Measurements from ENCODE around the gene APH1B. TPM values are rescaled to one million over a fixed set of nuclear protein-coding genes. Genes with fewer than 3 reads are reported as not detected.
A peak's percentile ranks its signal among the peaks of the same experiment; 100 is the strongest.
"Not testable (repeated sequence)": the region's sequence is repeated elsewhere in the genome, so short reads cannot be mapped to it uniquely, and the experiment has no call there.

Gene APH1B
- polyA plus RNA-seq, 1 donor: 17.6 TPM

- no peaks in the 10 kb centered on the region for H3K4me1 ChIP-seq (ENCODE audit: control insufficient read depth, insufficient read depth, low read length)
- DNase-seq: no peak
- WGBS (ENCODE audit: insufficient coverage, low lambda C conversion rate): 95% methylated on average over 2 of the region's 3 CpGs
- H3K36me3 ChIP-seq (ENCODE audit: control insufficient read depth, insufficient read depth, low read length): peaks cover 12% of the 10 kb centered on the region
- no peak overlapping the region for H3K4me3 ChIP-seq (ENCODE audit: low read length)
- H3K27ac ChIP-seq (ENCODE audit: low read length): no peak overlapping the region
- no peaks in the 10 kb centered on the region for H3K27me3 ChIP-seq (ENCODE audit: control insufficient read depth, insufficient read depth, low read length)
- no peaks in the 10 kb centered on the region for H3K9me3 ChIP-seq (ENCODE audit: control insufficient read depth, low read depth, low read length)
Observed at GRCh38 chr15:63310646-63311045, 33.2 kb downstream of the APH1B start.

- no peaks in the 10 kb centered on the region for H3K27me3 ChIP-seq (ENCODE audit: control insufficient read depth, insufficient read depth, low read length)
- no CpG with 5 or more reads among the region's 1 CpG for WGBS (ENCODE audit: insufficient coverage, low lambda C conversion rate)
- DNase-seq: no peak
Observed at GRCh38 chr15:63312286-63312685, 34.9 kb downstream of the APH1B start.

GRCh38 chr15:63313825-63314224 lies 36.4 kb downstream of the APH1B start:
- no peak for DNase-seq
- no peaks in the 10 kb centered on the region for H3K4me1 ChIP-seq (ENCODE audit: control insufficient read depth, insufficient read depth, low read length)
- no peak overlapping the region for H3K27ac ChIP-seq (ENCODE audit: low read length)
- no peaks in the 10 kb centered on the region for H3K9me3 ChIP-seq (ENCODE audit: control insufficient read depth, low read depth, low read length)
- 84% methylated on average over 2 of the region's 4 CpGs for WGBS (ENCODE audit: insufficient coverage, low lambda C conversion rate)
- H3K36me3 ChIP-seq (ENCODE audit: control insufficient read depth, insufficient read depth, low read length): no peaks in the 10 kb centered on the region
- H3K27me3 ChIP-seq (ENCODE audit: control insufficient read depth, insufficient read depth, low read length): no peaks in the 10 kb centered on the region
- H3K4me3 ChIP-seq (ENCODE audit: low read length): no peak overlapping the region

More at GRCh38 chr15:63312286-63312685, 34.9 kb downstream of the APH1B start:
- Histone ChIP-seq H3K4me3 (ENCODE audit: low read length) (no peak overlapping the region), H3K27ac (ENCODE audit: low read length) (no peak overlapping the region), H3K36me3 (ENCODE audit: control insufficient read depth, insufficient read depth, low read length) (no peaks in the 10 kb centered on the region), H3K9me3 (ENCODE audit: control insufficient read depth, low read depth, low read length) (no peaks in the 10 kb centered on the region), H3K4me1 (ENCODE audit: control insufficient read depth, insufficient read depth, low read length) (no peaks in the 10 kb centered on the region)

- Histone ChIP-seq H3K9me3 (ENCODE audit: control insufficient read depth, low read depth, low read length) (no peaks in the 10 kb centered on the region), H3K4me1 (ENCODE audit: control insufficient read depth, insufficient read depth, low read length) (no peaks in the 10 kb centered on the region), H3K36me3 (ENCODE audit: control insufficient read depth, insufficient read depth, low read length) (no peaks in the 10 kb centered on the region), H3K4me3 (ENCODE audit: low read length) (no peak overlapping the region), H3K27ac (ENCODE audit: low read length) (no peak overlapping the region), H3K27me3 (ENCODE audit: control insufficient read depth, insufficient read depth, low read length) (no peaks in the 10 kb centered on the region)
- WGBS (ENCODE audit: insufficient coverage, low lambda C conversion rate): no CpG with 5 or more reads among the region's 2 CpGs
- no peak for DNase-seq
Observed at GRCh38 chr15:63314409-63314808, 37.0 kb downstream of the APH1B start.

- Histone ChIP-seq H3K27ac (ENCODE audit: low read length) (no peak overlapping the region), H3K4me1 (ENCODE audit: control insufficient read depth, insufficient read depth, low read length) (no peaks in the 10 kb centered on the region), H3K27me3 (ENCODE audit: control insufficient read depth, insufficient read depth, low read length) (no peaks in the 10 kb centered on the region), H3K4me3 (ENCODE audit: low read length) (no peak overlapping the region), H3K9me3 (ENCODE audit: control insufficient read depth, low read depth, low read length) (peaks cover 4% of the 10 kb centered on the region), H3K36me3 (ENCODE audit: control insufficient read depth, insufficient read depth, low read length) (no peaks in the 10 kb centered on the region)
- no CpG with 5 or more reads among the region's 4 CpGs for WGBS (ENCODE audit: insufficient coverage, low lambda C conversion rate)
- DNase-seq: peak in 1 of 2 donors; percentile 9
Observed at GRCh38 chr15:63318344-63318743, 40.9 kb downstream of the APH1B start.

- Histone ChIP-seq H3K4me1 (ENCODE audit: control insufficient read depth, insufficient read depth, low read length) (no peaks in the 10 kb centered on the region), H3K9me3 (ENCODE audit: control insufficient read depth, low read depth, low read length) (peaks cover 4% of the 10 kb centered on the region), H3K36me3 (ENCODE audit: control insufficient read depth, insufficient read depth, low read length) (no peaks in the 10 kb centered on the region), H3K27me3 (ENCODE audit: control insufficient read depth, insufficient read depth, low read length) (no peaks in the 10 kb centered on the region), H3K4me3 (ENCODE audit: low read length) (no peak overlapping the region), H3K27ac (ENCODE audit: low read length) (no peak overlapping the region)
- DNase-seq: no peak
- WGBS (ENCODE audit: insufficient coverage, low lambda C conversion rate): 88% methylated on average over 1 of the region's 3 CpGs
Observed at GRCh38 chr15:63319065-63319464, 41.7 kb downstream of the APH1B start.

GRCh38 chr15:63320446-63320845 lies 43.0 kb downstream of the APH1B start:
- H3K9me3 ChIP-seq (ENCODE audit: control insufficient read depth, low read depth, low read length); H3K27ac ChIP-seq (ENCODE audit: low read length); H3K36me3 ChIP-seq (ENCODE audit: control insufficient read depth, insufficient read depth, low read length); H3K4me1 ChIP-seq (ENCODE audit: control insufficient read depth, insufficient read depth, low read length); DNase-seq; H3K4me3 ChIP-seq (ENCODE audit: low read length); H3K27me3 ChIP-seq (ENCODE audit: control insufficient read depth, insufficient read depth, low read length): not testable (repeated sequence)
- WGBS (ENCODE audit: insufficient coverage, low lambda C conversion rate): no CpG with 5 or more reads among the region's 10 CpGs

- H3K27ac ChIP-seq (ENCODE audit: low read length); H3K27me3 ChIP-seq (ENCODE audit: control insufficient read depth, insufficient read depth, low read length); H3K36me3 ChIP-seq (ENCODE audit: control insufficient read depth, insufficient read depth, low read length); H3K4me3 ChIP-seq (ENCODE audit: low read length); H3K9me3 ChIP-seq (ENCODE audit: control insufficient read depth, low read depth, low read length); DNase-seq; H3K4me1 ChIP-seq (ENCODE audit: control insufficient read depth, insufficient read depth, low read length): not testable (repeated sequence)
- no CpG with 5 or more reads among the region's 11 CpGs for WGBS (ENCODE audit: insufficient coverage, low lambda C conversion rate)
Observed at GRCh38 chr15:63320981-63321380, 43.6 kb downstream of the APH1B start.

- peaks cover 4% of the 10 kb centered on the region for H3K9me3 ChIP-seq (ENCODE audit: control insufficient read depth, low read depth, low read length)
- WGBS (ENCODE audit: insufficient coverage, low lambda C conversion rate): no CpG with 5 or more reads among the region's 29 CpGs
- H3K4me3 ChIP-seq (ENCODE audit: low read length): no peak overlapping the region
- DNase-seq: no peak
- H3K4me1 ChIP-seq (ENCODE audit: control insufficient read depth, insufficient read depth, low read length): no peaks in the 10 kb centered on the region
- no peaks in the 10 kb centered on the region for H3K27me3 ChIP-seq (ENCODE audit: control insufficient read depth, insufficient read depth, low read length)
- H3K36me3 ChIP-seq (ENCODE audit: control insufficient read depth, insufficient read depth, low read length): no peaks in the 10 kb centered on the region
- no peak overlapping the region for H3K27ac ChIP-seq (ENCODE audit: low read length)
Observed at GRCh38 chr15:63321462-63321861, 44.1 kb downstream of the APH1B start.

- Histone ChIP-seq H3K4me3 (ENCODE audit: low read length) (no peak overlapping the region), H3K27ac (ENCODE audit: low read length) (no peak overlapping the region), H3K4me1 (ENCODE audit: control insufficient read depth, insufficient read depth, low read length) (no peaks in the 10 kb centered on the region), H3K27me3 (ENCODE audit: control insufficient read depth, insufficient read depth, low read length) (no peaks in the 10 kb centered on the region), H3K36me3 (ENCODE audit: control insufficient read depth, insufficient read depth, low read length) (no peaks in the 10 kb centered on the region), H3K9me3 (ENCODE audit: control insufficient read depth, low read depth, low read length) (peaks cover 4% of the 10 kb centered on the region)
- peak in 1 of 2 donors; percentile 11 for DNase-seq
- WGBS (ENCODE audit: insufficient coverage, low lambda C conversion rate): no CpG with 5 or more reads among the region's 4 CpGs
Observed at GRCh38 chr15:63322541-63322940, 45.1 kb downstream of the APH1B start.

- no peaks in the 10 kb centered on the region for H3K4me1 ChIP-seq (ENCODE audit: control insufficient read depth, insufficient read depth, low read length)
- no peaks in the 10 kb centered on the region for H3K36me3 ChIP-seq (ENCODE audit: control insufficient read depth, insufficient read depth, low read length)
- H3K27me3 ChIP-seq (ENCODE audit: control insufficient read depth, insufficient read depth, low read length): no peaks in the 10 kb centered on the region
- DNase-seq: no peak
- peaks cover 4% of the 10 kb centered on the region for H3K9me3 ChIP-seq (ENCODE audit: control insufficient read depth, low read depth, low read length)
- no peak overlapping the region for H3K4me3 ChIP-seq (ENCODE audit: low read length)
- no peak overlapping the region for H3K27ac ChIP-seq (ENCODE audit: low read length)
- WGBS (ENCODE audit: insufficient coverage, low lambda C conversion rate): no CpG with 5 or more reads among the region's 9 CpGs
Observed at GRCh38 chr15:63323798-63324563, 46.6 kb downstream of the APH1B start.
